Fibroblast of mammary gland (primary cell): Measurements from ENCODE around the gene WNK1.
A peak's percentile ranks its signal among the peaks of the same experiment; 100 is the strongest.
"Not testable (repeated sequence)": the region's sequence is repeated elsewhere in the genome, so short reads cannot be mapped to it uniquely, and the experiment has no call there.

Source experiments
- DNase-seq: peaks from one replicate; pipeline ENCODE4 v3.0.0-alpha.2; 2010; ENCODE audit warnings: low read depth
- H3K4me3 ChIP-seq: 2 replicates; pipeline ENCODE4 v1.5.1; 2011; ENCODE audit warnings: low read depth, mild to moderate bottlenecking, low read length, moderate library complexity; ENCODE audit not compliant: control insufficient read depth
- TF ChIP-seq, protein P1 (sequence below): conservative IDR thresholded peaks from 2 replicates; pipeline ENCODE4 v1.5.1; 2011; ENCODE audit warnings: low read depth, low read length, inconsistent platforms; ENCODE audit not compliant: control insufficient read depth, insufficient read depth

WNK1 gene

DNA sequence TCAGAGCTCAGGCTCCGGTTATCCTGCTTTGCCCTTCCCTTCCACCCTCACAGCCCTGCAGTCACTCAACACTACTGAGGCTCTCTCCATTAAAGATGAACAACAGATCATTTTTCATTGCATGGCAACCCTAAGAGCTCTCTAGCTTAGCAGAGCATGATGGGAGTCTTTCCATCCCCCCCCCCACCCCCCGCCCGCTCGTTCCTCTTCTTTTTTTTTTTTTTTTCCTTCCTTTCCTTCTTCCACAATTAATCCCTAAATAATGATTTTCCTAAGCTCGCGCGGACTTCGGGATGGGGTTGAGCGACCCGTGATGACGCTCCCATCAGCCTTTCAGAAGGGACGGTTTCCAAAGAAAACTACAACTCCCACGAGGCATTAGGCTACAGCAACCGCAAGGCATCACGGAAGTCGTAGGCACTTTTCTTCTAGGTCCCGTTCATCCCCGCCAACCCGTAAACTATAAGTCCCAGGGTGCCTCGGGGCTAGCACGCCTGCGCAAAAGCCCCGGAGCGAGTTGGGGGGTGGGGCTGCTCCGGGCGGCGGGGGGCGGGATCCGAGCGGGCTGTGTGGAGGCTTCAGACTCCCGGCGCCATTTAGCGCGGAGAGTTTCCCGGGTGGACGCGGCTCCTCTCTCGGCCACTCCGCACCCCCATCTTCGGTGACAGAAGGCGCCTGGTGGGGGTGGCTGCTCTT is at the start of gene WNK1:
WNK1 (plus strand) TSS at position 581 of the 696 bp plus-strand sequence. CDS start 987 bp downstream, outside the sequence.
- peak; percentile 99 for DNase-seq
- H3K4me3 ChIP-seq = peak within 1 kb of the TSS; percentile 87
- TF ChIP-seq, protein P1, sequence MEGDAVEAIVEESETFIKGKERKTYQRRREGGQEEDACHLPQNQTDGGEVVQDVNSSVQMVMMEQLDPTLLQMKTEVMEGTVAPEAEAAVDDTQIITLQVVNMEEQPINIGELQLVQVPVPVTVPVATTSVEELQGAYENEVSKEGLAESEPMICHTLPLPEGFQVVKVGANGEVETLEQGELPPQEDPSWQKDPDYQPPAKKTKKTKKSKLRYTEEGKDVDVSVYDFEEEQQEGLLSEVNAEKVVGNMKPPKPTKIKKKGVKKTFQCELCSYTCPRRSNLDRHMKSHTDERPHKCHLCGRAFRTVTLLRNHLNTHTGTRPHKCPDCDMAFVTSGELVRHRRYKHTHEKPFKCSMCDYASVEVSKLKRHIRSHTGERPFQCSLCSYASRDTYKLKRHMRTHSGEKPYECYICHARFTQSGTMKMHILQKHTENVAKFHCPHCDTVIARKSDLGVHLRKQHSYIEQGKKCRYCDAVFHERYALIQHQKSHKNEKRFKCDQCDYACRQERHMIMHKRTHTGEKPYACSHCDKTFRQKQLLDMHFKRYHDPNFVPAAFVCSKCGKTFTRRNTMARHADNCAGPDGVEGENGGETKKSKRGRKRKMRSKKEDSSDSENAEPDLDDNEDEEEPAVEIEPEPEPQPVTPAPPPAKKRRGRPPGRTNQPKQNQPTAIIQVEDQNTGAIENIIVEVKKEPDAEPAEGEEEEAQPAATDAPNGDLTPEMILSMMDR = no peak

- TF ChIP-seq, protein P1 = no peak
- no peak overlapping the region for H3K4me3 ChIP-seq
- DNase-seq = no peak
Observed at GRCh38 chr12:704516-705242, 47.7 kb upstream of the WNK1 start.

DNA sequence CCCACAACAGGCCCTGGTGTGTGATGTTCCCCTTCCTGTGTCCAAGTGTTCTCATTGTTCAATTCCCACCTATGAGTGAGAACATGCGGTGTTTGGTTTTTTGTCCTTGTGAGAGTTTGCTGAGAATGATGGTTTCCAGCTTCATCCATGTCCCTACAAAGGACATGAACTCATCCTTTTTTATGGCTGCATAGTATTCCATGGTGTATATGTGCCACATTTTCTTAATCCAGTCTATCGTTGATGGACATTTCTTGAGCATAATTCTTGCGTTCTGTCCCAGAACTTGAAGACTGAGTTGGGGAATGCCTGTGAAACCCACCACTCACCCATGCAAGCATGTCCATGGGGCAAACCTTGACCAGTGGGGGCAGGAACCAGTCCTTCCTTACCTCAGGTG is 44.3 kb upstream of the WNK1 start:
- not testable (repeated sequence) for H3K4me3 ChIP-seq, DNase-seq

DNA sequence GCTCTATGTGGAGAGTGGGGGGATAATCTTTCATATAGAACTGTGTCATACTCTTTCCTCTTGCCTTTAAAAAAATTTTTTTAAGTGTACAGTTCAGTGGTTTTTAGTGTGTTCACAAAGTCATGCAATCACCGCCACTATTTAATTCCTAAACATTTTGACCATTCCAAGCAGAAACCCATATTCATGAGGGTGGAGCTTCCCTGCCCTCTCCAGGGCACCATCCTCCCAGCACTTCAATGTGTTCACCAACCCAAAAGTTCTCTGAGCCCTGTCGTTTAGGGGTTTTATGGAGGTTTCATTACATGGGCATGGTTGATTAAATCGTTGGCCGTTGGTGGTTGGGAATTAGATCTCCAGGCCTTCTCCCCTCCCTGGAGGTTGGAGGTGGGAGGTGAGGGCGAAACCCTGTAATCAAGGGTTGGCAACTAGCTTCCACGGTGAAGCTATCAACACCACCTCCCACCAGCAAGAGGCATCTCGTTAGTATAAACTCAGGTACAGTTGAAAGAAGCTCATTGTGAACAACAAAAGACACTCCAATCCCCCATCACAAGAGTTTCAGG is 42.8 kb upstream of the WNK1 start:
- DNase-seq = no peak
- H3K4me3 ChIP-seq = no peak overlapping the region
- TF ChIP-seq, protein P1 = no peak

DNA sequence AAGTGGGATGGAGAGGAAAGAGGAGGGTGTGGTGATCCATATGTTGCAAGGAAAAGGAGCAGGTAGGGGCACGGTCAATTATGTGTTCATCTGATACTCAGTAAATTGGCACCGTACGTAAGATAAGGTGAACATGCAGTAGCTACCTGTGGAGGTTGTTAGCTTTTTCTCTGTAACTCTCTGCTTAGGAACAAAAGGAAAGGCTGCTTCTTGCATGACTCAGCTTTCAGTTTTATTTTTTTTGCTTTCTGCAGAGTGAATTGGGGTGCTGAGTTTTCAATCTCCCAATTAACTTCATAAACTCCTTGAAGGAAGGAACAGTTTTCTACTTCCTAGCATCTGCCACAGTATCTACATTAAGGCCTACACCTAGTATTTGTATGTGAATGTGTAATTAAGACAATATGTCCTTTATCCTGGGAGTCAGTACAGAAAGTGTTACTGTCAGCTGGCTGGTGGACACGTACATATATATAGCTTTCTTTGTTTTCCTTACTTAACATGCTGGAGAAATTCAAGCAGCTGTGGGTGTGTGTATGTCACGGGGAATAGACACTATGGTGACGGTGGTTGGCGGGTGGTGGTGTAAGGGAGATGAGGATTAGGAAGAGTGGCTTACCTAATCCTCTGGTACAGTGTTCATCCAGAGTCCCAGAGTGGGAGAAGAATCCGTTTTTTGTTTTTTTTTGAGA is 40.1 kb upstream of the WNK1 start:
- no peak overlapping the region for H3K4me3 ChIP-seq
- TF ChIP-seq, protein P1 = no peak

GRCh38 chr12:713281-713875 is 39.0 kb upstream of the WNK1 start:
- DNase-seq = no peak
- no peak overlapping the region for H3K4me3 ChIP-seq
- TF ChIP-seq, protein P1 = no peak

More for the DNA sequence above, 40.1 kb upstream of the WNK1 start:
- DNase-seq = no peak
